C4-2B (cell line): Measurements from ENCODE around the gene STT3B.

Experiments
- H3K27ac ChIP-seq: fragments of 450-650 bp; 2 replicates; pipeline ENCODE4 v1.5.1; 2017
- CTCF ChIP-seq: fragments of 450-650 bp; conservative IDR thresholded peaks from 2 replicates; pipeline ENCODE4 v1.5.1; 2017; ENCODE audit warnings: mild to moderate bottlenecking
- ZFX ChIP-seq: fragments of 450-650 bp; IDR thresholded peaks from 2 replicates; pipeline ENCODE4 v1.6.1; 2017

The STT3B gene

GRCh38 chr3:31532587-31533168 is at the start of gene STT3B:
TSS of gene STT3B (plus strand) at chr3:31532925. CDS start at chr3:31532999, 74 bp downstream.
- peak within 1 kb of the TSS; percentile 93 for H3K27ac ChIP-seq
- TF ChIP-seq ZFX = no peak; the same call in 1 of the 2 replicates
- TF ChIP-seq CTCF = no peak

GRCh38 chr3:31483776-31484175 is 48.9 kb upstream of the STT3B start:
- no peak for TF ChIP-seq CTCF
- TF ChIP-seq ZFX = no peak
- no peak overlapping the region for H3K27ac ChIP-seq

- TF ChIP-seq ZFX = no peak
- no peak overlapping the region for H3K27ac ChIP-seq
These were observed 47.5 kb upstream of the STT3B start for GRCh38 chr3:31485196-31485595.

GRCh38 chr3:31486865-31487533 is 45.7 kb upstream of the STT3B start:
- TF ChIP-seq CTCF (no peak), ZFX (no peak)
- no peak overlapping the region for H3K27ac ChIP-seq

- no peak overlapping the region for H3K27ac ChIP-seq
- TF ChIP-seq CTCF = no peak
- no peak for TF ChIP-seq ZFX
These were observed 44.2 kb upstream of the STT3B start for GRCh38 chr3:31488475-31489017.

- TF ChIP-seq ZFX (no peak), CTCF (no peak)
- no peak overlapping the region for H3K27ac ChIP-seq
These were observed 42.2 kb upstream of the STT3B start for GRCh38 chr3:31490502-31490901.

- no peak overlapping the region for H3K27ac ChIP-seq
- TF ChIP-seq CTCF = no peak
These were observed 41.1 kb upstream of the STT3B start for GRCh38 chr3:31491660-31492059.
